Measurements from ENCODE around the gene COX20.
"Not testable (repeated sequence)": the region's sequence is repeated elsewhere in the genome, so short reads cannot be mapped to it uniquely, and the experiment has no call there.

The COX20 gene

DNA sequence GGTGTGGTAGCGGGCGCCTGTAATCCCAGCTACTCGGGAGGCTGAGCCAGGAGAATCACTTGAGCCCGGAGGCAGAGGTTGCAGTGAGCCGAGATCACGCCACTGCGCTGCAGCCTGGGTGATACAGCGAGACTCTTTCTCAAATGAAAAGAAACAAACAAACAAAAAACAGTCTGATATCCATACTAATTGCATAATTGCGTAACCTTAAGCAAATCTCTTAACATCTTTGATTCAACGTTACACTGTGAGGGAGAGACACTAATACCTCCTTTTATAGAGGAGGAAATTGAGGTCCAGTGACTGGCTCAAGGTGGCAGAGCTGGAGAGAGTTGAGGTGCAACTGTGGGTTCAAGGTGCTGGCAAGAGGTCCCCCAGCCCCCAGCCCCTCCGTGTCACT, 12.6 kb upstream of the COX20 start:
- DNase-seq (ENCODE audit: low spot score), result no peak

DNA sequence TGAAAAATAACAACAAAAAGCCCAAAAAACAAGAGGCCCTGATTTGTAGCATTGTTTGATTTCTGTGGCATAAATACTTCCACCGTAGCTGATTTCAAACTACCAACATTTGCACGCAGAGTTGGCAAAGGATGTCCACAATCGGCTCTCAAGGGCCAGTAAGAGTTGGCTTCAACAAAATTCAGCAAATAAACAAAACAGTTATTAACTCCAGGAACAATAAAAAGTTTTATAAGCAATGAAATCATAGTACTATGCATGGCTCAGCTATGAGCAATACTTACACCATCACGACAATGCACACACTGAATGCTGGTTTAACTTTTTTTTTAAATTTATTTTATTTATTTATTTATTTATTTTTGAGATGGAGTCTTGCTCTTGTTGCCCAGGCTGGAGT, 8.7 kb upstream of the COX20 start:
- DNase-seq (ENCODE audit: low spot score), result no peak

DNA sequence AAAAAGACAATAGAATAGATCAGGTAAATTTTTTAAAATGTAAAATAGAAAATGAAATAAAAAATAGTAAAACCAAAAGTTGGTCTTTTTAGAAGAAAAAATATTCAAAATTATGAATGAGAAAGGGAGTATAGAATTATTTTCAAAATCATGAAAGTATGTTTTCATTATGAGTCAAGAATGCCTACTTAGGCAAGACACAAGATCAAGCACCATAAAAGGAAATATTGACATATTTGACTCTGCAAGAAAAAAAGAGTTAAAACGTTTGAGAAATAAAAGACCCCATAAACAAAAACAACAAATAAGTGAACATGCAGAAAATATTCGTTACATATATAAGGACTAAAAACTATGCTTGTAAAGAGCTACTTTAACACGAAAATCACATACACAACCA, 4.8 kb upstream of the COX20 start:
- no peak for DNase-seq (ENCODE audit: low spot score)

DNA sequence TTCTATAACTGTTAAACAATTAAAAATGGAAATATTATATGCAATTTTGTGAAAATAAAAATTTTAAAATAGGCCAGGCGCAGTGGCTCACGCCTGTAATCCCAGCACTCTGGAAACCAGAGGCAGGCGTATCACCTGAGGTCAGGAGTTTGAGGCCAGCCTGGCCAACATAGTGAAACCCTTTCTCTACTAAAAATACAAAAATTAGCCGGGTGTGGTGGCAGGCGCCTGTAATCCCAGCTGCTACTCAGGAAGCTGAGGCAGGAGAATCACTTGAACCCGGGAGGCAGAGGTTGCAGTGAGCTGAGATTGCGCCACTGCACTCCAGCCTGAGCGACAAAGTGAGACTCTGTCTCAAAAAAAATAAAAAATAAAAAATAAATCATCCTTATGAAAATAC, 2.2 kb upstream of the COX20 start:
- DNase-seq (ENCODE audit: low spot score), result not testable (repeated sequence)

DNA sequence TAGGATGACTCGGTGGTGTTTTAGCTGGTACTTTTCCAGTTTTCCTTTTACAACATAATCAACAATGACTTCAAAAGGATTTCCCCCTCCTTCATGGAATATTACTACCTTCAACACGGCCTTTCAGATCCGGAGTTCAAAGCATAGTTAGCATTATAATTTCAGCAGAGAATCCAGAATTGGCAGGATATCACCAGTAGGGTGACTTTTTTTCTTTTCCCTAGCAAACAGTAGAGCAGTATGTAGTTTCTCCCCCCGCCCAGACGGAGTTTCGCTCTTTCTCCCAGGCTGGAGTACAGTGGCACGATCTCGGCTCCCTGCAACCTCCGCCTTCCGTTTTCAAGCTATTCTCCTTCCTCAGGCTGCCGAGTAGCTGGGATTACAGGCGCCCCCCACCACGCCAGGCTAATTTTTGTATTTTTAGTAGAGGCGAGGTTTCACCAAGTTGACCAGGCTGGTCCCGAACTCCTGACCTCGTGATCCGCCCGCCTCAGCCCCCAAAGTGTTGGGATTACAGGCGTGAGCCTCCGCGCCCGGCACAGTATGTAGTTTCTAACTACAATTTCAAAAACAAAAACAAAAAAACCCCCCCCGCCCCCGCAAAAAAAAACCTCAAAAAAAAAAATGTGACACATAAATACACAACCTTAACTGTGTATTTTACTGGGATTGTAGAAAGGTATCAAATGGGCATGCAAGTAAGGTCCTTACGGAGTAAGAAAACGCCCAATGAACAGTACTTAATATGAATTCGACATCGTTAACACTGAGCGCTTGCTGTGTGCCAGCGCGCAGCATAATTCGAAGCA, 1.5 kb upstream of the COX20 start:
- DNase-seq (ENCODE audit: low spot score), result peak; percentile 78

DNA sequence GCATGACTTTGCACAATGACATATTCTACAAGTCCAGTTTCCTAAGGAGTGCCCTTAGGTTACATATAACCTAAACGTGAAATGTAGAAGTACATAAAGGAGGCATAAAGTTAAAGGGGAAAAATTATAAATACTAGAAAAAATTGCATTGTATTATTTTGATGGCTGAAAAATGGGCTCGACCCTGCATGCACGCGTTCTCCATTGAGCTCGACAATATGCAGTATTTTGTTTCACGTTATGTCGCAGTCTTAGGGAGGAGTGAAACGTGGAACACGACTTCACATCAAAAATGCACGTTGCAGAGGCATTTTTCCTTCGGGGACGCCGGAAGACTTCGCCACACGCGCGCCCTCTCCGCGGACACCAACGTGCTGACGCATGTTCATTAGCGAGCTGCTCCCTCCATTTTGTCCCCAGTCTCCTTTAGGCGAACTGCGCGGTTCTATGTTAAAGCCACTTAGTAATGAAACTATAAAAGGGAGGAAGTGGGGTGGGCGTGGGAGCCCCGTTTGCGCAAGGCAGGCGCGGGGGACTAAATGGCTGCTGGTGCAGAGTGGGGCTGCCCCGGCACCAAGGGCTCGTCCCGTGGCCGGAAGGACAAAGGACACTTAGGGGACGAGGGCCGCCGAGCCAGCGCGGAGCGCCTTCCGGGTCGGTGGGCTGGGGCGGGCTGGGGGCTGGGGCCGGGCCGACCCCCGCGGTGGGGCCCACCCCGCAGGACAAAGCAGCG, 749 bp upstream of the COX20 start:
- DNase-seq (ENCODE audit: low spot score), result peak; percentile 89

DNA sequence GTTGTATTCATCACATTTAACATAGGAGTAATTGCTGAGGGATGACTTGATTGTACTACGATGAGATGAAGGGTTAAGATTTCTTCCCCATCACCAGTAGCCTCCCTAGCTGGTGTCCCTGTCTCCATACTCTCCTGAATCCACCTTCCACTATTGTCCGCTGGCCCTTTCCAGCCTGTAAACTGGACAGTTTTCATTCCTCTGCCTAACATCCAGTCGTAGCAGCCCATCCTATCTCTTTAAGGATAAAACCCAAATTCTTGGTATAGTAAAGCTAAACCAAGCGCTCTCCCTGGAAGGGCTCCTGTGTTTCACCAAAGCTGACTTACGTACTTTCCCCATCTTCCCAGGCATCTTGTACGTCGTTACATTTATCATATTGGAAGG, 670 bp downstream of the COX20 start:
- peak; percentile 31 for DNase-seq (ENCODE audit: low spot score)

DNA sequence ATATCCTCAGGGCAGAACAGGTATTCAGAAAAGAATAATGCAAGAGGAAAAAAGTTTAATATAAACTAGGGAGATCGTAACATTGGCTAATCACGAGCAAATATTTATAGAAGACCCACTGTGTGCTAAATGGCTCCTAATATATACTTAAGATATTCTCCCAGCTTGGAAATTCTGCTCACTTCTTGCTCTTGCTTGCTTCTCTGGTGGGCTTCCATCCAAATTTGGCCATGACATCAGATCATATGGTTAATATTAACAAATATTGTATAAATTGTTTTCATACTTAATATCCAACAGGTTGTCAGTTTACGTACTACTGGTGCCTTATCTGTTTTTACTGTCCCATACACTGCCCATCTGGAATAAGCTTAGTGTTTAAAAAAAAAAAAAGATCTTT, 1.1 kb downstream of the COX20 start:
- DNase-seq (ENCODE audit: low spot score), result no peak

DNA sequence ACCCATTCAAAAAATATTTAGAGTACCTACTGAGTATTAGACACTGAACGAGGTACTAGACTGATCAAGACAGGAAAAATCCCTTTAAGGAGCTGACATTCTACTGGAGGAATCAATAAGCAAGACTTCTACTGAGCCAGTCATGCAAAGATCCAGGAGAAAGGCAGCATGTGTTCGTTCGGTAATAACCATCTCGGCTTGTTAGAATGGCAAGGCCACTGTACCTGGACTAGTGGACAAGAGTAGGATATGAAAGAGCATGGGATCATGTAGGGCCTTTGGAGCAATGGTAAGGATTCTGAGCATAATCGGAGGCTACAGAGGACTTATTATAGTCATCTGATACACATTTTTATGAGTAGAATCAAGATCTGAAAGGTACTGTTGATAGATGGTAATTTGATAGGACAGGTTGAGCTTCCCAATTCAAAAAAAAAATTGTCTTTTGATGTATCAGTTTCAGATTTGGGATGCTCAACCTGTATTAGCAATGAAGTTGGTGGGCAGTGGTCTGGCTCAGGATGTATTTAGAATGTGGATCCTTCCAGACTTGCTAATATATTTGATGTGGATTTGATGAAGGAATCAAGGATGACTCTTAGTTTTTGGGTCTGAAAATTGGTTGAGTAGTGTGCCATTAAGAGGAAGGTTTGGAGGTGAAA, 2.3 kb downstream of the COX20 start:
- DNase-seq (ENCODE audit: low spot score), result no peak

DNA sequence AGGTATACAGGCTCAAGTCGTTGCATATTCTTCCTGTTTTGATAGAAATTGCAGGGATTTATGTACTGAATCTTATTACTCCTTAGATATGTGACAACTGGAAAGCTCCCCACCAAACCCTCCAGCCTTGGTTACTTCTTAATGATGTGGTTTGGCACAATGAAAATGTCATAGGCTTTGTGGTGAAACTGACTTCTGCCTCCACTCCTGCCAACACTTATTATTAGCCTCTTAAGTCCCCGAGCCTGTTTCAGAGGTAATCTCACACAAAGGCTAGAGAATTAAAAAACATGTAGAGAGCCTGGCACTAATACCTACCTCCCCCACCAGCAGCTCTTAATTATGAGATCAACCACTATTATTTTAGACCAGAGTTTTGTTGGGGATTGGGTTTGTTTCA, 4.2 kb downstream of the COX20 start:
- DNase-seq (ENCODE audit: low spot score), result no peak

DNA sequence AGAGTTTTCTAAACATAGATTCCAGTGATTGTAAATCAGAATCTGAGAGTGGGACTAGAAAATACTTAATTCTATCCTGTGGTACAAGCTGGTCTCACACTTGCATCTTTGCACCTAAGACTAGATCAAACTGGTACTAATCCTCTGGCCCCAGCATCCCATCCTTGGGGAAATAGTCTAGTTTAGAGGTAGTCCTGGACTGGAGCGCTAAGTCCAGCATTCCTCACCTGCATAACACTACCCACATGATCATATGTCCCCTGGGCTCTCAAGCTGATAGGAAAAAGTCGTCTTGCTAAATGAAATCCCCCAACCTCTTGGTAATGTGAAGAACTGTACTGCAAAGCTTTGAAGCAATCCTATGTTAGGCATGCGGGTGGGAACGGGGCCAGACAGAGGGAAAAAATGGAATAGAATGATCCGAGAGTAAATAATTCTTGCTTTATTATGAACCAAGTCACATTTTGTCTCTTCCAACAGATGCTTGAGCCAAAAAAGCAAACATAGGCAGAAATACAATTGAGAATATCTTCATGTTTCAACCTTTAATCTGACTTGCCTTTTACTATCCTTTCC, 4.8 kb downstream of the COX20 start:
- no peak for DNase-seq (ENCODE audit: low spot score)

DNA sequence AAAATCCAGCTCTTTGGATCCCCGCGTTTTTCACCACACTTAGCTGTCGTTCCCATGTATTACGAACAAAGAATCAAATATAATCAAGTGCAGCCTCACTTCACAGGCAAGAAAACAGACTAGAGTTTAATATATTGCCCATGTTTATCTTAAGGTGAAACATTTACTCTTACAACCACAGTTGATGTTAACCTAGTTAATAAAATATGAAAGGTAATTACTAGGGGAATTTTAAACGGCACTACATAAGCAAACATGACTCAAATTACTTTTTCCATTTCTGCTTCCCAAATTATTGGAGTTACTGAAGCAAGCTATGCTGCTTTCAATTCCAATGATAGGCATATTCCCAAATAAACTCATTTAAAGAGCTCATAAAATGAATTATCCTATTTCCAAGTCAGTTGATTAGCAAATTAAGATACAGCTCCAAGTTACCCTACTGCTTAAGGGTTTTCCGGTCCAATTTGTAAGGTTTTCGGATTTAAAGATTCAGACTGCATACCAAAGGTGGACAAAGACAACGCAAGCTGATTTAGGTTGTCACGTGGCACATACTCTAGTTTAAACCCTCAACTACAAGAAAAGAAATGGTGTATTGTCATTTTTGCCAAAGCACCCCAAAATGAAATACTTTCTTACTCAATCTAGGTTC, 5.9 kb downstream of the COX20 start:
- no peak for DNase-seq (ENCODE audit: low spot score)

DNA sequence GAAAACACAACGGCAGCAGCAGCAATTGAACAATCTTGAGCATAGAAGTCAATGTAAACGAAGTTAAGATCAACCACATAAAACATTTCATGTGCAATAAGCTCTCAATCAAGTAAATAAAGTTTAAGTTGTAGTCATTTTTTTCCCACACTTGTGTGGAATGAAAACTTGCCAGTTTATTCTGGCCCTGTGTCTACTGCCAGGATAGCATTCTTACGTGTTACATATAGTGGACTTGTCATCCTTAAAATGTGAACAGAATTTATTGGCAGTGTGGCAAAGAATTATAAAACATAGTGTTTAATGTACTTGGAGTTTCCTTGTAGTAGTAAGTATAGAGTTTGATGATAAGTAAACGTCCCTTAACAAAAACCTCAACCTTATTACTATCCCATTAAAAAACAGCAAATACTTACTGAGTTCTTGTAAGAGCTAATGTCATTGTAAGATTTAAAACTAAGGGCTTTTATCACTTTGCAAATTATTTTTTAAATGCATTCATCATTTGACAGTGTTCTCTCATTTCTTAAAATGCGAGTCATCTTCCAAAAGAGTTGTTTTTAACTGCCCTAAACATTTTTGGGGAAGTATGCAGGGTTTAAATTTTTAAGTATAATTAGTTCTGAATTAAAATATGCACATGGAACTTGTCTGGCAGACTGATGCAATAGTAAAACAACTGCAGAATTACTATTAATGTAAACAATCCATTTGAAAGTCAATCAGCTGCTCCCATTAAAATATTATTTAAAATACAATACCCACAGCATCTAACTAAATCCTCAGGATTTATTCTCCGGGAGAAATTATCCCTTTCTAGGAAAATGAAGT, 7.9 kb downstream of the COX20 start:
- no peak for DNase-seq (ENCODE audit: low spot score)

DNA sequence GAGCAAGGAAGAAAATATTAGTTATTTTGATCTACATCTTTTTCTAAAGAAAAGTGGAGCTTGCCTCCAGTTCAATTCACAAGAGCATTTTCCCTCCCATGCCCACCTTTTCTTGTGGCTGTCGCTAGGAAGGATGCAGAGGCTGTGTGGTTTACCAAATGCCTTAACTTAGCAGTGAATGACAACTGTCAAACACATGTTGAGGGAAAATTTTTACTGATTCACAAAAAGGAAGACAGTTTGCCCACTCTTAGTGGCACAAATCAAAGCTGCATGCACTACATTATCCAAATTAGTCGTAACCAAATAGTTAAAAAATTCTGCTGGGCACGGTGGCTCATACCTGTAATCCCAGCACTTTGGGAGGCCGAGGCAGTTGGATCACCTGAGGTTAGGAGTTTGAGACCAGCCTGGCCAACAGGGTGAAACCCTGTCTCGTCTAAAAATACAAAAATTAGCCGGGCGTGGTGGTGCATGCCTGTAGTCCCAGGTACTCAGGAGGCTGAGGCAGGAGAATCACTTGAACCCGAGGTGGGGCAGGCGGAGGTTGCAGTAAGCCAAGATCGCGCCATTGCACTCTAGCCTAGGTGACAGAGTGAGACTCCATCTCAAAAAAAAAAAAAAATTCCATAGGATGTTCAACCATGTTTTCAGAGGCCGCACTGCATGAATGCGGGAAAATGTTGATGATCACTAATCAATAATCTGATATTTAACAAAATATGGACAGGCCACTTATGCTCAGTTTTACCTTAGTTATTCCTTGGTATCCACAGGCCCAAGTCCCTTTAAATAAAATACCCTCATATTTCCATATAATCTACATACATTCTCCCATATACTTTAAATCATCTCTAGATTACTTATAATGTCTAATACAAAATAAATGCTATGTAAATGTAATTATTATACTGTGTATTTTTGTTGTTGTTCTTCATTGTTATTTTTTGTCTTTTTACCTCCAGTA, 9.0 kb downstream of the COX20 start:
- no peak for DNase-seq (ENCODE audit: low spot score)

DNA sequence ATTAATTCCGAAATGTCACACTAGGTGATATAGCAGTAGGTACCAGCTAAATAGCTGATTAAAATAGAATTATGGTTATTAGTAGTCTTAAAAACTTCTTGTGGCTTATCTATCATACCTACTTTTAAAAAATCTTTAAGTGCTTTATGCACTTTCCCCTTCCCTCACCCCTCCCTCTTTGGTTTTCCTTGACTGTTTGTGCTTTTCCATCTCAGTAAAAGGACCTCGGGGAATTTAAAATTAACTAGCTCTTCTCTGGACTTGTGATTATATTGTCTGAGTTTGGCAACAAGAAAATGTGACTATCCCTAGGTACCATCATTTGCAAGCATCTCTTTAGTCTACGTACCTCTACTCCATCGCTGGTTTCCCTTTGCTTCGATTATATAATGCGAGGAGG, 11.2 kb downstream of the COX20 start:
- DNase-seq (ENCODE audit: low spot score), result no peak

DNA sequence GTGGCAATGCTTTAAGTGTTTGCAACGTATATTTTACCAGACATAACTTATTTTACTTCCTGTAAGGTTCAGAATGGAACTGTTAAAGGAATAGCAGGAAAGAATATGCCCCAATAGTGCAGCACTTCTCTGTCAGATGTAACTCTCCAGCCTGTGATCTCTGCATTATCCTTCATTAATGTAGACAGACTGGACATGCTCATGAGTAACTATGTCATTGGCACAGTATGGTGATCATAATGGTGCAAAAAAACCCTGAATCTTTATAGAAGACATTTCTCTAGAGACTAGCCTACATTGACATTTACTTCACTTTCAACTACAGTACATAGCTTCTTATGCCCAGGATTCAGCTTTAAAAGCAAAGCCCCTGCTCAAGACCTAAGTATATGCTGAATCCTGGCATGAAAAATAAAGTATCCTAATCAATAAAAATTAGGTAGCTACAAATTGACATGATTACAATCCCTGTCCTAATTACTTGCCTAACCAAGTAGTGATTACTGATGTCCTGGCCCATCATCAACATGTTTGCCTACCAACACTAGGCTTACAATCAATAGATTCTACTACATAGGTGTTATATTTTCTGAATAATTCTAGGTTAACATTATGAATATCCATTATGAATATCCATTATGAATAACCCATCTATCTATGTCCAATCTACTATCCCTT, 13.9 kb downstream of the COX20 start:
- no peak for DNase-seq (ENCODE audit: low spot score)

DNA sequence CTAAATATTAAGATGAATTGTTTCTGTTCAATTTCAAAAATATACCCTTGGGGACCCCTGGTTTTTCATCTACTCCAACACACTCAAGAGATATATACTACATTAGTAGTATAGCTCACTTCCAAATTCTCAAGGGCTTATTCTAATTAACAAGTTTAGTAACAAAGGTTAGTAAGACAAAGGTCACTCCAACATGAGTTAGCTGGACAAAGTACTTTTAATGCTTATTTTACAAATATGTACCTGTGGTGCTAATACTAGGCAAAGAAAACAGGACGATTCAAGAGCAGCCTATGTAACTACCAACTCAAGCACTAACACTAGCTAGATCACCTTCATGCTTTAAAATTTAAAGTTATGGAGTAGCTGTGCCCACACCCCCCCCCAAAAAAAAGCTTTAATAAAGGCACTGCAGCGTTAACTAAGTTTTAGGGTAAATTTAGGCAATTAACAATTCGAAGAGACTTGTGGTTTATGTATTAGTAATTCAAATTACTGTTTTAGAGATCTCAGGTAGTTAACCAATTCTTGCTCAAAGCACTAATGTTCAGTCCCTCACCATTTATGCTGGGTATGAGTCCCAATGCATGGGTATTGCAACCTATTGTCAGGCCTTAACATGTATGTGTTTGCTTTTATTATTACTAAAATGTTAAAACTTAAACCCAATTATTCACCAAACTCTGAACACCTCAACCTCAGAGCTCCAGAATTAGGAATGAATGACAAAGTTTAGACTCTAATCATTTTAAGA, 14.8 kb downstream of the COX20 start:
- DNase-seq (ENCODE audit: low spot score), result no peak

DNA sequence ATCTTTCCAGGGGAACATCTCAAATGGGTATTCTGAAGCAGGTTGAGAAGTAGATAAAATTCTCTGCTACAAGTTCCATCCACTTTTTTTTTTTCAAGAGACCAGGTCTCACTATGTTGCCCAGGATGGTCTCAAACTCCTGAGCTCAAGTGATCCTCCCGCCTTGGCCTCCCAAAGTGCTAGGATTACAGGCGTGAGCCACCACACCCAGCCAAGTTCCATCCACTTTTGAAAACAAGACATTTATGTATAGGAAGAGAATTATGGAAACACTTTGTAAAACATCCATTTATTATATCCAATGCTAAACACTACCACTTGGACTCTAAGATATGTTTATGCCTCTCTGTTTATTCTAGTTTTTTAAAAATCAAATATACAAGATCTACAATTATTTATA, 15.4 kb downstream of the COX20 start:
- DNase-seq (ENCODE audit: low spot score), result no peak

Measured in LoVo (cell line).